Measurements from ENCODE around the gene SPRED2.

- TF ChIP-seq TAF1 (IDR thresholded peaks at IDR 0.05; ENCODE audit: borderline replicate concordance, low read depth, low read length) (no peak), POLR2A (IDR thresholded peaks at IDR 0.05; ENCODE audit: low read depth, low read length) (no peak), POLR2AphosphoS5 (IDR thresholded peaks at IDR 0.05; ENCODE audit: low read depth, low read length) (no peak)
Measured at GRCh38 chr2:65357959-65358294, 74.5 kb downstream of the SPRED2 start.
